Measurements from ENCODE around the gene GRB2.
A peak's percentile ranks its signal among the peaks of the same experiment; 100 is the strongest.

The GRB2 gene

GRCh38 chr17:75412455-75413317 is 7.2 kb upstream of the GRB2 start:
- DNase-seq, result peak; percentile 88 to 93

- no peak for DNase-seq
Observed at GRCh38 chr17:75411328-75412067, 6.0 kb upstream of the GRB2 start.

GRCh38 chr17:75410141-75410540 is 4.7 kb upstream of the GRB2 start:
- DNase-seq, result no peak

- no peak for DNase-seq
Observed at GRCh38 chr17:75407655-75408352, 2.3 kb upstream of the GRB2 start.

GRCh38 chr17:75406222-75406615 is 741 bp upstream of the GRB2 start:
- DNase-seq, result peak; percentile 41 to 68

- DNase-seq, result peak; percentile 31 to 66
Observed at GRCh38 chr17:75404731-75405364, 630 bp downstream of the GRB2 start.

- peak; percentile 87 to 92 for DNase-seq
Observed at GRCh38 chr17:75404223-75404730, 1.2 kb downstream of the GRB2 start.

GRCh38 chr17:75403131-75403530 is 2.3 kb downstream of the GRB2 start:
- no peak for DNase-seq

GRCh38 chr17:75402026-75402425 is 3.5 kb downstream of the GRB2 start:
- no peak for DNase-seq

GRCh38 chr17:75400326-75400939 is 5.0 kb downstream of the GRB2 start:
- DNase-seq, result no peak

GRCh38 chr17:75398279-75398678 is 7.2 kb downstream of the GRB2 start:
- no peak for DNase-seq

- DNase-seq, result no peak
Observed at GRCh38 chr17:75397217-75397616, 8.3 kb downstream of the GRB2 start.

GRCh38 chr17:75396796-75397195 is 8.7 kb downstream of the GRB2 start:
- DNase-seq, result no peak

- DNase-seq, result no peak
Observed at GRCh38 chr17:75396025-75396424, 9.5 kb downstream of the GRB2 start.

- DNase-seq, result peak in 1 of 2 experiments; percentile 65
Observed at GRCh38 chr17:75394332-75394918, 11.1 kb downstream of the GRB2 start.

GRCh38 chr17:75393523-75394331 is 11.8 kb downstream of the GRB2 start:
- DNase-seq, result peak; percentile 100

GRCh38 chr17:75392559-75392958 is 12.9 kb downstream of the GRB2 start:
- no peak for DNase-seq

- no peak for DNase-seq
Observed at GRCh38 chr17:75390982-75391381, 14.5 kb downstream of the GRB2 start.

GRCh38 chr17:75388476-75389030 is 16.9 kb downstream of the GRB2 start:
- no peak for DNase-seq

GRCh38 chr17:75387771-75388170 is 17.7 kb downstream of the GRB2 start:
- DNase-seq, result no peak

GRCh38 chr17:75386430-75386829 is 19.0 kb downstream of the GRB2 start:
- no peak for DNase-seq
